Body of pancreas (tissue), 4 donors: ENCODE measurements around the gene KCNK10. TPM values are rescaled to one million over a fixed set of nuclear protein-coding genes. Genes with fewer than 3 reads are reported as not detected.

ENCODE experiments used
- ATAC-seq: fragments of 150-250 bp; one replicate; pipeline ENCODE4 v1.9.1; 2016
- DNase-seq, 4 donors: peaks; one replicate each; pipeline ENCODE4 v3.0.0-alpha.2; 2019
- H3K27ac ChIP-seq, 4 donors: fragments of 200-600 bp; sonication (generic); 1 replicate in 3 of 4; 2 replicates in 1 of 4; pipeline versions ENCODE4 v1.5.1 to v1.6.1; 2016 to 2019; ENCODE audit warnings: mild to moderate bottlenecking in 1 of 4, mixed read lengths in 1 of 4, moderate library complexity in 1 of 4
- H3K27me3 ChIP-seq, 2 donors: fragments of 200-600 bp; sonication (generic); one replicate each; pipeline ENCODE4 v1.6.0; 2016; ENCODE audit warnings: mild to moderate bottlenecking in 1 of 2
- H3K36me3 ChIP-seq, 2 donors: fragments of 200-600 bp; sonication (generic); replicated peaks in 1 of 2; 2 replicates each; pipeline ENCODE4 v1.5.1; 2016; ENCODE audit warnings: low read depth in 2 of 2; ENCODE audit not compliant: insufficient read depth in 1 of 2
- H3K4me1 ChIP-seq: fragments of 200-600 bp; sonication (generic); one replicate; pipeline ENCODE4 v1.6.0; 2016
- H3K4me3 ChIP-seq, 2 donors: fragments of 200-600 bp; sonication (generic); 1 replicate in 1 of 2; 2 replicates in 1 of 2; pipeline ENCODE4 v1.5.1; 2016 to 2019
- H3K9me3 ChIP-seq, 3 donors: fragments of 200-600 bp; sonication (generic); 1 replicate in 2 of 3; 2 replicates in 1 of 3; pipeline ENCODE4 v1.5.1; 2016
- POLR2A ChIP-seq, 3 donors: fragments of 450-650 bp; IDR thresholded peaks; one replicate each; pipeline ENCODE4 v1.6.1; 2016; ENCODE audit warnings: antibody characterized with exemption in 3 of 3, mild to moderate bottlenecking in 2 of 3
- WGBS, 2 donors: methylation state at CpG; one replicate each; pipeline ENCODE4 v1.1.5; 2017; 5-methylcytosine and 5-hydroxymethylcytosine counted together
- intact Hi-C: fragments of 100-400 bp; cut with DNase I; formaldehyde crosslinking; loops from one replicate; pipeline ENCODE4 v1.15.1; 2023
- total RNA-seq, 2 donors: library from RNA; depleted of rRNA; stranded (reverse); fragments of >200 nt; gene quantifications; one replicate each; pipeline ENCODE4 v1.1.0, GENCODE V29; 2016
- TF ChIP-seq, protein P1 (sequence below), 7 experiments: fragments of 450-650 bp in 4 of 7; fragments of 200-600 bp in 3 of 7; sonication (generic) in 3 of 7; IDR thresholded peaks; one replicate each; pipeline ENCODE4 v1.5.1; 2016 to 2019; ENCODE audit warnings: antibody characterized with exemption in 7 of 7

The KCNK10 gene
- total RNA-seq, 2 donors from 2014 or later: 1.6 to 3.3 TPM

DNA sequence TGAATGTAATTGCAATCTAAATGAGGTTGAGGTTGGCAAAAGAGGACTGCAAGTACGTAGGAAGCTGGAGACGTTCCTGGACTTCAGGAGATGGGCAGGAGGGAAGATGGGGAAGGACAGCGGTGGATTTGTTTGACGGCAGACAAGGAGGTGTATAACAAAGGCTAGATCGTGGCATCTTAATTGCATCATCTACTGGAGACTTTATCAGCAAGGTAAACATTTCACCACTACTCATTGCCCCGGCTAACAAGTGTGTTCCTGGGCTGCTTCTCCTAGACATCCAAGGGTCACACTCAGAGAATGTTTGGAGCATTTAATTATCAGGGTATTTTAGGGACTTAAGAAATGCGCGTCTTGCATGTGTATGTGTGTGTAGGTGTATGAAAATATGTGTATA, 128.5 kb downstream of the KCNK10 start:
- intact Hi-C loops: no loop called here
- no peaks in the 10 kb centered on the region for H3K9me3 ChIP-seq
- TF ChIP-seq, protein P1, sequence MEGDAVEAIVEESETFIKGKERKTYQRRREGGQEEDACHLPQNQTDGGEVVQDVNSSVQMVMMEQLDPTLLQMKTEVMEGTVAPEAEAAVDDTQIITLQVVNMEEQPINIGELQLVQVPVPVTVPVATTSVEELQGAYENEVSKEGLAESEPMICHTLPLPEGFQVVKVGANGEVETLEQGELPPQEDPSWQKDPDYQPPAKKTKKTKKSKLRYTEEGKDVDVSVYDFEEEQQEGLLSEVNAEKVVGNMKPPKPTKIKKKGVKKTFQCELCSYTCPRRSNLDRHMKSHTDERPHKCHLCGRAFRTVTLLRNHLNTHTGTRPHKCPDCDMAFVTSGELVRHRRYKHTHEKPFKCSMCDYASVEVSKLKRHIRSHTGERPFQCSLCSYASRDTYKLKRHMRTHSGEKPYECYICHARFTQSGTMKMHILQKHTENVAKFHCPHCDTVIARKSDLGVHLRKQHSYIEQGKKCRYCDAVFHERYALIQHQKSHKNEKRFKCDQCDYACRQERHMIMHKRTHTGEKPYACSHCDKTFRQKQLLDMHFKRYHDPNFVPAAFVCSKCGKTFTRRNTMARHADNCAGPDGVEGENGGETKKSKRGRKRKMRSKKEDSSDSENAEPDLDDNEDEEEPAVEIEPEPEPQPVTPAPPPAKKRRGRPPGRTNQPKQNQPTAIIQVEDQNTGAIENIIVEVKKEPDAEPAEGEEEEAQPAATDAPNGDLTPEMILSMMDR (IDR thresholded peaks at IDR 0.05): no peak
- no peak for TF ChIP-seq POLR2A (IDR thresholded peaks at IDR 0.05)
- H3K27me3 ChIP-seq: no peaks in the 10 kb centered on the region
- 41 to 48% methylated on average over 7 to 8 of the region's 8 CpGs for WGBS, 2 donors
- DNase-seq (no peak), ATAC-seq (no peak)
- H3K36me3 ChIP-seq: no peaks in the 10 kb centered on the region
- H3K4me1 ChIP-seq: peaks cover 7% of the 10 kb centered on the region
- no peak overlapping the region for H3K27ac ChIP-seq
- H3K4me3 ChIP-seq: no peak overlapping the region

DNA sequence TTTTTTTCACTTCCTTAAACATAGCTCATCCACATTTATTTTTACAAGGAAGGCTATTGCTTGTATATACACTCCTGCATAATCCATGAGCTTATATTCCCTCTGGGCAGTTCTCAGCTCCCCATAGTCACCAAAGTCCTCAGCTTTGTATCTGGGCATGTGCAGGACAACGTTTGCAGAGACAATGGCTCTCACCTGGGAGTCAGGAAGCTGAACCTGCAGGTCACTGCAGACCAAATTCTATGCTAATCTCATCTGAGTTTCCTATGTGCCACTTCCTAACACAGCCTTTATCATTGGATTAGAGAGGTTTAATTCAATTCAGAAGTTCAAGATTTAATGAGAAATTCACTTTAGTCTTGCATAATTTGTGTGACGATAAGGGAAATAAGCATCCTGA, 131.5 kb downstream of the KCNK10 start:
- Histone ChIP-seq H3K27me3 (no peaks in the 10 kb centered on the region), H3K4me3 (no peak overlapping the region), H3K4me1 (peaks cover 16% of the 10 kb centered on the region), H3K9me3 (no peaks in the 10 kb centered on the region), H3K36me3 (no peaks in the 10 kb centered on the region), H3K27ac (no peak overlapping the region)
- DNase-seq (no peak), ATAC-seq (no peak)
- intact Hi-C loops: no loop called here
- 65 to 72% methylated on average over 2 of the region's 2 CpGs for WGBS, 2 donors
- TF ChIP-seq, protein P1 (IDR thresholded peaks at IDR 0.05): no peak
- no peak for TF ChIP-seq POLR2A (IDR thresholded peaks at IDR 0.05)

DNA sequence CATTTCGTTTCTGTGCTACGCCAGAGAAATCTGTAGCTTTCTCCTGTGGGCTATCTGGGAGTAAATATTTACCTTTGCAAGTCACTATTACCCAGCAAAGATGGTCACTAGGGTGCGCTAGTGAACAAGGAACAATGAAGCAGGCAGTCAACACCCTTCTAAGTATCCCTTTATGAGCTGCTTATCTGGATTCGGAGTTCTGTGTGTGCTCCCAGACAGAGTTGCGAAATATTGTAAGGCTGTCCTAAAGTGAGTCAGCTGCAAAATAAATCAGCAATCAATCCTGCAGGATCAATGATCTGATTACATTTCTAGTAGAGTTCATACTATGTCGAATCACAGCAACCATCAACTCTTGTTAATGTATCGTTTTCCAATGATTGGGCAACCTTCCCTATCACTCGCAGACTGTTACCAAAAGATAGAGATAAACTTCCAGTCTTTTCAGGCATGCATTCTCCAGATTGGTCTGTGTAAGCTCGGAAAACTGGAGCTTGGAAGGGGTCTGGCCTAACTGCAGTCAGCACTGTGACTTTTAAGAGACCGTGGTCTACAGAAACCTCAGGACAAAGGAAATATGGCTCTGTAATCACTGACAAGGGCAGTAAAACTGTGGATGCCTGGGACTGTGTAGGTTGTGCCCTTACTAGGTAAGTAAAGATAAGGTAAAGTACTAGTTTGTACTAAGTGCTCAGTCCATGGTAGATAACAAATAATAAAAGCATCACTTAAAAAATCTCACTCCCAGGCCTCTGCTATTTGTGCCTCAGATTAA, 133.5 kb downstream of the KCNK10 start:
- no peaks in the 10 kb centered on the region for H3K9me3 ChIP-seq
- H3K27ac ChIP-seq: peak overlapping the region in 3 of 4 donors; percentile 45 to 59 (median 51)
- no peaks in the 10 kb centered on the region for H3K27me3 ChIP-seq
- WGBS, 2 donors: 10 to 14% methylated on average over 10 of the region's 10 CpGs
- peak; percentile 93 to 96 (median 94) for DNase-seq
- peaks cover 16% of the 10 kb centered on the region for H3K4me1 ChIP-seq
- peak; percentile 99 for ATAC-seq
- intact Hi-C loops: no loop called here
- no peaks in the 10 kb centered on the region for H3K36me3 ChIP-seq
- no peak overlapping the region for H3K4me3 ChIP-seq
- no peak for TF ChIP-seq POLR2A (IDR thresholded peaks at IDR 0.05)
- TF ChIP-seq, protein P1 (IDR thresholded peaks at IDR 0.05): peak; percentile 39 to 93 (median 83)

GRCh38 chr14:88188745-88189416, 134.2 kb downstream of the KCNK10 start:
- H3K4me3 ChIP-seq: no peak overlapping the region
- TF ChIP-seq POLR2A (IDR thresholded peaks at IDR 0.05): peak in 1 of 3 donors; percentile 30
- TF ChIP-seq, protein P1 (IDR thresholded peaks at IDR 0.05): no peak
- H3K27ac ChIP-seq: peak overlapping the region in 3 of 4 donors; percentile 45 to 59 (median 51)
- no peaks in the 10 kb centered on the region for H3K9me3 ChIP-seq
- intact Hi-C loops: no loop called here
- ATAC-seq: peak; percentile 45
- peak in 2 of 4 donors; percentile 32 to 49 for DNase-seq
- H3K4me1 ChIP-seq: peaks cover 16% of the 10 kb centered on the region
- no peaks in the 10 kb centered on the region for H3K36me3 ChIP-seq
- no peaks in the 10 kb centered on the region for H3K27me3 ChIP-seq
- 4 to 7% methylated on average over 9 to 13 of the region's 13 CpGs for WGBS, 2 donors
